ENCODE data around the gene SPATA31C1. TPM values are rescaled to one million over a fixed set of nuclear protein-coding genes. Genes with fewer than 3 reads are reported as not detected.
"Not testable (repeated sequence)": the region's sequence is repeated elsewhere in the genome, so short reads cannot be mapped to it uniquely, and the experiment has no call there.

Gene SPATA31C1
- total RNA-seq, 4 donors from 2014 or later = not detected

- no peak overlapping the region for H3K27ac ChIP-seq (replicated peaks in 1 of 4)
- H3K27me3 ChIP-seq = no peaks in the 10 kb centered on the region
- intact Hi-C loops (cut with DNase I) = no loop called here
- no peaks in the 10 kb centered on the region for H3K4me1 ChIP-seq
- DNase-seq (ENCODE audit: extremely low spot score) = no peak
- no peaks in the 10 kb centered on the region for H3K36me3 ChIP-seq
- no peak overlapping the region for H3K4me3 ChIP-seq
- WGBS = 74% methylated on average over 4 of the region's 4 CpGs
- no peaks in the 10 kb centered on the region for H3K9me3 ChIP-seq
- no peak for TF ChIP-seq EP300 (IDR thresholded peaks at IDR 0.05)
- TF ChIP-seq POLR2AphosphoS5 (IDR thresholded peaks at IDR 0.05) = no peak
- TF ChIP-seq, protein P1, sequence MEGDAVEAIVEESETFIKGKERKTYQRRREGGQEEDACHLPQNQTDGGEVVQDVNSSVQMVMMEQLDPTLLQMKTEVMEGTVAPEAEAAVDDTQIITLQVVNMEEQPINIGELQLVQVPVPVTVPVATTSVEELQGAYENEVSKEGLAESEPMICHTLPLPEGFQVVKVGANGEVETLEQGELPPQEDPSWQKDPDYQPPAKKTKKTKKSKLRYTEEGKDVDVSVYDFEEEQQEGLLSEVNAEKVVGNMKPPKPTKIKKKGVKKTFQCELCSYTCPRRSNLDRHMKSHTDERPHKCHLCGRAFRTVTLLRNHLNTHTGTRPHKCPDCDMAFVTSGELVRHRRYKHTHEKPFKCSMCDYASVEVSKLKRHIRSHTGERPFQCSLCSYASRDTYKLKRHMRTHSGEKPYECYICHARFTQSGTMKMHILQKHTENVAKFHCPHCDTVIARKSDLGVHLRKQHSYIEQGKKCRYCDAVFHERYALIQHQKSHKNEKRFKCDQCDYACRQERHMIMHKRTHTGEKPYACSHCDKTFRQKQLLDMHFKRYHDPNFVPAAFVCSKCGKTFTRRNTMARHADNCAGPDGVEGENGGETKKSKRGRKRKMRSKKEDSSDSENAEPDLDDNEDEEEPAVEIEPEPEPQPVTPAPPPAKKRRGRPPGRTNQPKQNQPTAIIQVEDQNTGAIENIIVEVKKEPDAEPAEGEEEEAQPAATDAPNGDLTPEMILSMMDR (IDR thresholded peaks at IDR 0.05) = no peak
- TF ChIP-seq POLR2A (IDR thresholded peaks at IDR 0.05; ENCODE audit: low read depth) = no peak
These were observed 22.6 kb upstream of the SPATA31C1 start for GRCh38 chr9:87894998-87895625.

- TF ChIP-seq, protein P1 (IDR thresholded peaks at IDR 0.05) = no peak
- TF ChIP-seq POLR2AphosphoS5 (IDR thresholded peaks at IDR 0.05) (no peak), POLR2A (IDR thresholded peaks at IDR 0.05; ENCODE audit: low read depth) (no peak), EP300 (IDR thresholded peaks at IDR 0.05) (no peak)
- H3K4me3 ChIP-seq = no peak overlapping the region
- peaks cover 0 to 5% (median under 1%) of the 10 kb centered on the region in 4 donors for H3K9me3 ChIP-seq
- no peaks in the 10 kb centered on the region for H3K27me3 ChIP-seq
- H3K27ac ChIP-seq (replicated peaks in 1 of 4) = no peak overlapping the region
- no peak for DNase-seq (ENCODE audit: extremely low spot score)
- intact Hi-C loops (cut with DNase I) = no loop called here
- no peaks in the 10 kb centered on the region for H3K36me3 ChIP-seq
- H3K4me1 ChIP-seq = no peaks in the 10 kb centered on the region
These were observed 20.9 kb upstream of the SPATA31C1 start for GRCh38 chr9:87896891-87897290.

DNA sequence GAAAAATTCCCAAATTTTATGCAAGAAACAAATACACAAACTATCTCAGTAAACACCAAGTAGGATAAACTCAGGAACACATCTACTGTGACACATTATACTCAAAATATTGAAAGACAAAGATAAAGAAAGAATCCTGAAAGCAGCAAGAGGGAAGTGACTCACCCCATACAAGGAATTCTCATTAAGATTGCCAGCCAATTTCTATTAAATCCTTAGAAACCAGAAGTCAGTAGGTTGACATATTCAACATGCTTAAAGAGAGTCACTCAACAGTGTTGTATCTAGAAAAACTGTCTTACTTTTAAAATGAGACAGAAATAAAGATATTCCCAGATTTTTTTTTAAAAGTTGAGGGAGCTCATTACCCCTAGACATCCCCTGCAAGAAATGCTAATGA is 19.6 kb upstream of the SPATA31C1 start:
- H3K4me1 ChIP-seq = no peaks in the 10 kb centered on the region
- TF ChIP-seq POLR2A (IDR thresholded peaks at IDR 0.05; ENCODE audit: low read depth) = no peak
- no peak for TF ChIP-seq EP300 (IDR thresholded peaks at IDR 0.05)
- no peak for TF ChIP-seq POLR2AphosphoS5 (IDR thresholded peaks at IDR 0.05)
- TF ChIP-seq, protein P1 (IDR thresholded peaks at IDR 0.05) = no peak
- peaks cover 0 to 12% (median 10%) of the 10 kb centered on the region in 4 donors for H3K9me3 ChIP-seq
- H3K4me3 ChIP-seq = no peak overlapping the region
- no peak overlapping the region for H3K27ac ChIP-seq (replicated peaks in 1 of 4)
- no peaks in the 10 kb centered on the region for H3K27me3 ChIP-seq
- intact Hi-C loops (cut with DNase I) = no loop called here
- H3K36me3 ChIP-seq = no peaks in the 10 kb centered on the region
- DNase-seq (ENCODE audit: extremely low spot score) = no peak

- H3K27ac ChIP-seq (replicated peaks in 1 of 4); H3K36me3 ChIP-seq; H3K4me3 ChIP-seq; intact Hi-C loops (cut with DNase I); DNase-seq (ENCODE audit: extremely low spot score); H3K27me3 ChIP-seq; H3K4me1 ChIP-seq: not testable (repeated sequence)
- 80% methylated on average over 1 of the region's 11 CpGs for WGBS
- peaks cover 0 to 21% (median 19%) of the 10 kb centered on the region in 4 donors for H3K9me3 ChIP-seq
These were observed 15.4 kb upstream of the SPATA31C1 start for GRCh38 chr9:87902371-87902770.

- Histone ChIP-seq H3K27me3 (no peaks in the 10 kb centered on the region), H3K9me3 (no peaks in the 10 kb centered on the region), H3K4me3 (no peak overlapping the region), H3K27ac (replicated peaks in 1 of 4) (no peak overlapping the region), H3K4me1 (no peaks in the 10 kb centered on the region), H3K36me3 (no peaks in the 10 kb centered on the region)
- intact Hi-C loops (cut with DNase I) = no loop called here
- TF ChIP-seq EP300 (IDR thresholded peaks at IDR 0.05) = no peak
- TF ChIP-seq, protein P1 (IDR thresholded peaks at IDR 0.05) = no peak
- no peak for DNase-seq (ENCODE audit: extremely low spot score)
- WGBS = 87% methylated on average over 20 of the region's 20 CpGs
These were observed 8.3 kb upstream of the SPATA31C1 start for GRCh38 chr9:87909310-87910041.

Data from esophagus muscularis mucosa (tissue), 4 donors.